HEK293T (cell line): ENCODE measurements around the gene HOXC5.

ENCODE experiments used
- ARNT ChIP-seq: fragments of 450-650 bp; IDR thresholded peaks from 2 replicates; pipeline ENCODE4 v1.6.1; 2017; ENCODE audit warnings: mild to moderate bottlenecking
- BHLHE40 ChIP-seq: fragments of 450-650 bp; IDR thresholded peaks from 2 replicates; pipeline ENCODE4 v1.6.1; 2016; ENCODE audit warnings: mild to moderate bottlenecking, moderate library complexity, borderline replicate concordance
- ELF4 ChIP-seq: fragments of 450-650 bp; IDR thresholded peaks from 2 replicates; pipeline ENCODE4 v1.6.1; 2017; ENCODE audit warnings: antibody characterized with exemption
- FOXA1 ChIP-seq: fragments of 450-650 bp; IDR thresholded peaks from 2 replicates; pipeline ENCODE4 v1.6.1; 2016; ENCODE audit warnings: mild to moderate bottlenecking
- FOXK2 ChIP-seq: fragments of 450-650 bp; IDR thresholded peaks from 2 replicates; pipeline ENCODE4 v1.6.1; 2016; ENCODE audit warnings: mild to moderate bottlenecking
- FOXM1 ChIP-seq: fragments of 450-650 bp; IDR thresholded peaks from 2 replicates; pipeline ENCODE4 v1.6.1; 2017; ENCODE audit warnings: mild to moderate bottlenecking, borderline replicate concordance
- HDGF ChIP-seq: fragments of 450-650 bp; IDR thresholded peaks from 2 replicates; pipeline ENCODE4 v1.6.1; 2017; ENCODE audit warnings: antibody characterized with exemption, borderline replicate concordance
- L3MBTL2 ChIP-seq: fragments of 450-650 bp; conservative IDR thresholded peaks from 2 replicates; pipeline ENCODE4 v1.6.1; 2016; ENCODE audit warnings: mild to moderate bottlenecking
- LEF1 ChIP-seq: fragments of 450-650 bp; IDR thresholded peaks from 2 replicates; pipeline ENCODE4 v1.6.1; 2017; ENCODE audit warnings: mild to moderate bottlenecking, borderline replicate concordance
- NFRKB ChIP-seq: fragments of 450-650 bp; IDR thresholded peaks from 2 replicates; pipeline ENCODE4 v1.6.1; 2016; ENCODE audit warnings: mild to moderate bottlenecking, moderate library complexity
- SP1 ChIP-seq: fragments of 450-650 bp; IDR thresholded peaks from 2 replicates; pipeline ENCODE4 v1.6.1; 2017
- SUZ12 ChIP-seq: fragments of 450-650 bp; IDR thresholded peaks from 2 replicates; pipeline ENCODE4 v1.6.1; 2016; ENCODE audit warnings: mild to moderate bottlenecking
- TARDBP ChIP-seq: fragments of 450-650 bp; IDR thresholded peaks from 2 replicates; pipeline ENCODE4 v1.6.1; 2016
- ZNF384 ChIP-seq: fragments of 450-650 bp; IDR thresholded peaks from 2 replicates; pipeline ENCODE4 v1.6.1; 2016

DNA sequence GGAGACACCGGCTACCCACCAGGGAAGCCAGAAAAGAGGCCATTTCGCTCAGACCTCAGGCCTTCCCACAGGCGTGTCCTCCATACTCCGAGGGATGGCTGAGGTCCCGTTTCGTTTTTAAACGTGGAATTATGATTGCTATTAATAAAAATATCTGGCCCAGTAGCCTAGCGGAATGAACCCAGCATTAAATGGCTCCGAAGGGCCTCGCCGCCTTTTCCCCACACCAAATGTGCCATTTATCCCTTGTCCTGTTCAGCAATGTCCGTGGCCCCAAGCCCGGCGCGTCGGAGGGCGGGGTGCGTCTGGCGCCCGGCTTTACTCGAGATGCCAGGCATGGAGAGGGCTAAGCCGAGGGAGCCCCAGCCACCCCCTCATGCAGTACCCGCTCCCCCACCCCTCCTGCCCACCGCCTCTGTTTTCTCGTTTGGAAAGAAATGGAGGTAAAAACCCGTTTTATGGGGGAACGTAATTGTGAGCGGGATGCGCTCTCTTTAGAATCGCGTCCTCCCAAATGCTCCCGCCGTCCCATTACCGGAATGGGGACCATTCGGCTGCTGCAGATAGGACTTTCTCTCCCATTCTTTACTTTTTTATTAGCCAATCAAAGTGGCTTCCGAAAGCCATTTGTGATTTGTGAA is 18.4 kb upstream of the HOXC5 start:
- TF ChIP-seq TARDBP (no peak), SP1 (no peak), SUZ12 (no peak), FOXM1 (no peak), LEF1 (no peak), FOXK2 (no peak), ARNT (no peak), BHLHE40 (no peak), ZNF384 (no peak), ELF4 (no peak), HDGF (no peak), NFRKB (no peak), L3MBTL2 (no peak), FOXA1 (no peak)
